Measurements from ENCODE around the gene PLCH1. TPM values are rescaled to one million over a fixed set of nuclear protein-coding genes. Genes with fewer than 3 reads are reported as not detected.
"Not testable (repeated sequence)": the region's sequence is repeated elsewhere in the genome, so short reads cannot be mapped to it uniquely, and the experiment has no call there.

PLCH1 gene
- total RNA-seq, 1 donor from 2014 or later = 1.3 TPM

GRCh38 chr3:155402656-155403055, 342.2 kb downstream of the PLCH1 start:
- no peak overlapping the region for H3K4me3 Mint-ChIP-seq
- no peaks in the 10 kb centered on the region for H3K27me3 Mint-ChIP-seq (ENCODE audit: low read depth)
- peaks cover 4% of the 10 kb centered on the region for H3K9me3 Mint-ChIP-seq
- DNase-seq (ENCODE audit: low spot score in 2 of 2, unreplicated experiment in 2 of 2) = no peak
- H3K4me1 Mint-ChIP-seq = peaks cover 3% of the 10 kb centered on the region
- H3K36me3 Mint-ChIP-seq = no peaks in the 10 kb centered on the region
- no peak for TF ChIP-seq CTCF (IDR thresholded peaks at IDR 0.05; ENCODE audit: unreplicated experiment)
- no peak overlapping the region for H3K27ac Mint-ChIP-seq

GRCh38 chr3:155398046-155398445, 346.8 kb downstream of the PLCH1 start:
- Mint-ChIP-seq H3K27me3 (ENCODE audit: low read depth) (no peaks in the 10 kb centered on the region), H3K4me3 (no peak overlapping the region), H3K36me3 (no peaks in the 10 kb centered on the region), H3K4me1 (no peaks in the 10 kb centered on the region), H3K9me3 (peaks cover 13% of the 10 kb centered on the region), H3K27ac (no peak overlapping the region)
- DNase-seq (ENCODE audit: low spot score in 2 of 2, unreplicated experiment in 2 of 2) = no peak
- no peak for TF ChIP-seq CTCF (IDR thresholded peaks at IDR 0.05; ENCODE audit: unreplicated experiment)

- DNase-seq (ENCODE audit: low spot score in 2 of 2, unreplicated experiment in 2 of 2); H3K27ac Mint-ChIP-seq; H3K27me3 Mint-ChIP-seq (ENCODE audit: low read depth); H3K4me1 Mint-ChIP-seq; H3K36me3 Mint-ChIP-seq; H3K9me3 Mint-ChIP-seq; H3K4me3 Mint-ChIP-seq: not testable (repeated sequence)
Observed at GRCh38 chr3:155394896-155395295, 350.0 kb downstream of the PLCH1 start.

- H3K27ac Mint-ChIP-seq = no peak overlapping the region
- no peaks in the 10 kb centered on the region for H3K27me3 Mint-ChIP-seq (ENCODE audit: low read depth)
- no peaks in the 10 kb centered on the region for H3K36me3 Mint-ChIP-seq
- H3K9me3 Mint-ChIP-seq = peaks cover 10% of the 10 kb centered on the region
- TF ChIP-seq CTCF (IDR thresholded peaks at IDR 0.05; ENCODE audit: unreplicated experiment) = no peak
- peaks cover 9% of the 10 kb centered on the region for H3K4me1 Mint-ChIP-seq
- no peak for DNase-seq (ENCODE audit: low spot score in 2 of 2, unreplicated experiment in 2 of 2)
- H3K4me3 Mint-ChIP-seq = no peak overlapping the region
Observed at GRCh38 chr3:155394240-155394639, 350.6 kb downstream of the PLCH1 start.

GRCh38 chr3:155393316-155393715, 351.6 kb downstream of the PLCH1 start:
- no peak for TF ChIP-seq CTCF (IDR thresholded peaks at IDR 0.05; ENCODE audit: unreplicated experiment)
- H3K27me3 Mint-ChIP-seq (ENCODE audit: low read depth) = no peaks in the 10 kb centered on the region
- H3K4me1 Mint-ChIP-seq = peaks cover 9% of the 10 kb centered on the region
- no peak overlapping the region for H3K4me3 Mint-ChIP-seq
- no peak for DNase-seq (ENCODE audit: low spot score in 2 of 2, unreplicated experiment in 2 of 2)
- no peaks in the 10 kb centered on the region for H3K36me3 Mint-ChIP-seq
- peaks cover 10% of the 10 kb centered on the region for H3K9me3 Mint-ChIP-seq
- H3K27ac Mint-ChIP-seq = no peak overlapping the region

GRCh38 chr3:155392138-155392537, 352.7 kb downstream of the PLCH1 start:
- peaks cover 10% of the 10 kb centered on the region for H3K9me3 Mint-ChIP-seq
- H3K36me3 Mint-ChIP-seq = no peaks in the 10 kb centered on the region
- no peak overlapping the region for H3K27ac Mint-ChIP-seq
- no peak for TF ChIP-seq CTCF (IDR thresholded peaks at IDR 0.05; ENCODE audit: unreplicated experiment)
- H3K4me1 Mint-ChIP-seq = peaks cover 9% of the 10 kb centered on the region
- DNase-seq (ENCODE audit: low spot score in 2 of 2, unreplicated experiment in 2 of 2) = no peak
- H3K4me3 Mint-ChIP-seq = no peak overlapping the region
- peaks cover under 1% of the 10 kb centered on the region for H3K27me3 Mint-ChIP-seq (ENCODE audit: low read depth)

Measured in mesothelial cell of epicardium (in vitro differentiated cells).